ENCODE data around the gene CYB561D2.

Gene CYB561D2

GRCh38 chr3:50347187-50347813 is 3.4 kb upstream of the CYB561D2 start:
- H3K4me3 ChIP-seq (ENCODE audit: low read length), result no peak overlapping the region
- H3K4me1 ChIP-seq (ENCODE audit: control insufficient read depth, low read length), result peaks cover 38% of the 10 kb centered on the region
- no peak for TF ChIP-seq EZH2phosphoT487 (IDR thresholded peaks at IDR 0.05; ENCODE audit: borderline replicate concordance, low read length)
- peak; percentile 63 for TF ChIP-seq CTCF (IDR thresholded peaks at IDR 0.05; ENCODE audit: low read depth, low read length, poor library complexity, severe bottlenecking)
- no peaks in the 10 kb centered on the region for H3F3A ChIP-seq (ENCODE audit: control insufficient read depth, insufficient read depth)
- no peak overlapping the region for H3K27ac ChIP-seq (ENCODE audit: low read depth, low read length)
- no peaks in the 10 kb centered on the region for H4K20me1 ChIP-seq (ENCODE audit: control insufficient read depth, insufficient read depth, low read depth, low read length)
- H3K9me3 ChIP-seq (ENCODE audit: control insufficient read depth, insufficient read depth, low read length), result no peaks in the 10 kb centered on the region
- H3K4me2 ChIP-seq (ENCODE audit: low read length), result no peak overlapping the region
- H3K9me2 ChIP-seq (replicated peaks; ENCODE audit: control insufficient read depth, low read length), result no peaks in the 10 kb centered on the region
- H3K27me3 ChIP-seq (ENCODE audit: control insufficient read depth, low read length), result no peaks in the 10 kb centered on the region
- H3K79me2 ChIP-seq (ENCODE audit: control insufficient read depth, low read length), result peaks cover 25% of the 10 kb centered on the region
- H3K36me3 ChIP-seq (ENCODE audit: control insufficient read depth, low read length), result peaks cover 24% of the 10 kb centered on the region

GRCh38 chr3:50350213-50350526 is 492 bp upstream of the CYB561D2 start:
- no peaks in the 10 kb centered on the region for H3K9me2 ChIP-seq (replicated peaks; ENCODE audit: control insufficient read depth, low read length)
- no peaks in the 10 kb centered on the region for H4K20me1 ChIP-seq (ENCODE audit: control insufficient read depth, insufficient read depth, low read depth, low read length)
- 0 out of 2 replicates have a peak, but pooled peaks cover 4% of the 10 kb centered on the region for H3F3A ChIP-seq (ENCODE audit: control insufficient read depth, insufficient read depth)
- TF ChIP-seq EZH2phosphoT487 (IDR thresholded peaks at IDR 0.05; ENCODE audit: borderline replicate concordance, low read length) (no peak), CTCF (IDR thresholded peaks at IDR 0.05; ENCODE audit: low read depth, low read length, poor library complexity, severe bottlenecking) (no peak)
- H3K79me2 ChIP-seq (ENCODE audit: control insufficient read depth, low read length), result peaks cover 33% of the 10 kb centered on the region
- no peaks in the 10 kb centered on the region for H3K9me3 ChIP-seq (ENCODE audit: control insufficient read depth, insufficient read depth, low read length)
- H3K4me1 ChIP-seq (ENCODE audit: control insufficient read depth, low read length), result peaks cover 38% of the 10 kb centered on the region
- H3K27ac ChIP-seq (ENCODE audit: low read depth, low read length), result peak overlapping the region; percentile 72
- H3K4me2 ChIP-seq (ENCODE audit: low read length), result peak overlapping the region; percentile 100
- H3K36me3 ChIP-seq (ENCODE audit: control insufficient read depth, low read length), result peaks cover 49% of the 10 kb centered on the region
- H3K27me3 ChIP-seq (ENCODE audit: control insufficient read depth, low read length), result no peaks in the 10 kb centered on the region
- H3K4me3 ChIP-seq (ENCODE audit: low read length), result peak overlapping the region; percentile 90

- TF ChIP-seq CTCF (IDR thresholded peaks at IDR 0.05; ENCODE audit: low read depth, low read length, poor library complexity, severe bottlenecking), result no peak
- no peak for TF ChIP-seq EZH2phosphoT487 (IDR thresholded peaks at IDR 0.05; ENCODE audit: borderline replicate concordance, low read length)
- H3K36me3 ChIP-seq (ENCODE audit: control insufficient read depth, low read length), result peaks cover 52% of the 10 kb centered on the region
- H3K4me1 ChIP-seq (ENCODE audit: control insufficient read depth, low read length), result peaks cover 34% of the 10 kb centered on the region
- no peaks in the 10 kb centered on the region for H3K9me2 ChIP-seq (replicated peaks; ENCODE audit: control insufficient read depth, low read length)
- H3K4me2 ChIP-seq (ENCODE audit: low read length), result peak overlapping the region; percentile 100
- H3K27ac ChIP-seq (ENCODE audit: low read depth, low read length), result no peak overlapping the region
- peaks cover 4% of the 10 kb centered on the region for H4K20me1 ChIP-seq (ENCODE audit: control insufficient read depth, insufficient read depth, low read depth, low read length)
- peaks cover 45% of the 10 kb centered on the region for H3K79me2 ChIP-seq (ENCODE audit: control insufficient read depth, low read length)
- H3K9me3 ChIP-seq (ENCODE audit: control insufficient read depth, insufficient read depth, low read length), result no peaks in the 10 kb centered on the region
- H3K4me3 ChIP-seq (ENCODE audit: low read length), result peak overlapping the region; percentile 90
- 0 out of 2 replicates have a peak, but pooled peaks cover 4% of the 10 kb centered on the region for H3F3A ChIP-seq (ENCODE audit: control insufficient read depth, insufficient read depth)
- no peaks in the 10 kb centered on the region for H3K27me3 ChIP-seq (ENCODE audit: control insufficient read depth, low read length)
Observed at GRCh38 chr3:50351323-50351697, 648 bp downstream of the CYB561D2 start.
